Stimulated activated CD4-positive, alpha-beta T cell treated with anti-CD3 and anti-CD28 coated beads, Interleukin-4, amount 100 ng/mL, for 4 hours (primary cell): Measurements from ENCODE around the gene XPO1.
"Not testable (repeated sequence)": the region's sequence is repeated elsewhere in the genome, so short reads cannot be mapped to it uniquely, and the experiment has no call there.

Source experiments
- DNase-seq, 2 experiments: peaks; one replicate each; pipeline ENCODE4 v3.0.0-alpha.2; 2020

XPO1 gene

GRCh38 chr2:61463769-61464475 is 74.2 kb downstream of the XPO1 start:
- no peak for DNase-seq

GRCh38 chr2:61461404-61461803 is 76.8 kb downstream of the XPO1 start:
- DNase-seq = no peak

- no peak for DNase-seq
These were observed 78.0 kb downstream of the XPO1 start for GRCh38 chr2:61460163-61460562.

- no peak for DNase-seq
These were observed 81.3 kb downstream of the XPO1 start for GRCh38 chr2:61456746-61457420.

GRCh38 chr2:61456070-61456745 is 81.9 kb downstream of the XPO1 start:
- no peak for DNase-seq

GRCh38 chr2:61454972-61455371 is 83.2 kb downstream of the XPO1 start:
- not testable (repeated sequence) for DNase-seq

- no peak for DNase-seq
These were observed 83.8 kb downstream of the XPO1 start for GRCh38 chr2:61454383-61454782.

GRCh38 chr2:61452392-61452791 is 85.8 kb downstream of the XPO1 start:
- no peak for DNase-seq

- no peak for DNase-seq
These were observed 87.0 kb downstream of the XPO1 start for GRCh38 chr2:61451178-61451577.

GRCh38 chr2:61450144-61450543 is 88.0 kb downstream of the XPO1 start:
- no peak for DNase-seq

GRCh38 chr2:61448229-61448628 is 89.9 kb downstream of the XPO1 start:
- DNase-seq = no peak

- DNase-seq = not testable (repeated sequence)
These were observed 91.2 kb downstream of the XPO1 start for GRCh38 chr2:61446971-61447370.

- no peak for DNase-seq
These were observed 94.7 kb downstream of the XPO1 start for GRCh38 chr2:61443342-61444041.

- no peak for DNase-seq
These were observed 98.7 kb downstream of the XPO1 start for GRCh38 chr2:61439241-61440002.

- DNase-seq = no peak
These were observed 99.5 kb downstream of the XPO1 start for GRCh38 chr2:61438670-61439069.

- no peak for DNase-seq
These were observed 101.0 kb downstream of the XPO1 start for GRCh38 chr2:61437170-61437569.

GRCh38 chr2:61436092-61436491 is 102.1 kb downstream of the XPO1 start:
- no peak for DNase-seq

- no peak for DNase-seq
These were observed 102.9 kb downstream of the XPO1 start for GRCh38 chr2:61435291-61435690.

GRCh38 chr2:61434314-61434713 is 103.8 kb downstream of the XPO1 start:
- no peak for DNase-seq

GRCh38 chr2:61433606-61434005 is 104.5 kb downstream of the XPO1 start:
- no peak for DNase-seq

- no peak for DNase-seq
These were observed 105.2 kb downstream of the XPO1 start for GRCh38 chr2:61432990-61433389.

- DNase-seq = no peak
These were observed 106.8 kb downstream of the XPO1 start for GRCh38 chr2:61431345-61431744.
